Keratinocyte (primary cell): Measurements from ENCODE around the gene OTOF. TPM values are rescaled to one million over a fixed set of nuclear protein-coding genes. Genes with fewer than 3 reads are reported as not detected.

Experiments used
- DNase-seq: peaks from one replicate; pipeline ENCODE4 v3.0.0-alpha.2; 2011; ENCODE audit warnings: low read depth, missing footprints, low spot score
- FAIRE-seq: peaks from 2 replicates; lab custom pipeline; 2011; peaks lifted over from hg19 to GRCh38; lab: Jason Lieb, UNC
- H2AFZ ChIP-seq: 2 replicates; pipeline ENCODE4 v1.6.0; 2012; ENCODE audit warnings: low read length, control low read depth, inconsistent platforms; ENCODE audit not compliant: control insufficient read depth
- H3K27ac ChIP-seq: 2 replicates; pipeline ENCODE4 v1.5.1; 2011; ENCODE audit warnings: low read length; ENCODE audit not compliant: control insufficient read depth, insufficient read depth
- H3K27me3 ChIP-seq: 3 replicates; pipeline ENCODE4 v1.6.0; 2011; ENCODE audit warnings: low read length; ENCODE audit not compliant: control insufficient read depth, insufficient read depth; ENCODE audit errors: extremely low read depth
- H3K36me3 ChIP-seq, 2 experiments: 2 replicates in 1 of 2; 3 replicates in 1 of 2; pipeline ENCODE4 v1.5.1; 2011; ENCODE audit warnings: low read length in 2 of 2, mild to moderate bottlenecking in 1 of 2; ENCODE audit not compliant: control insufficient read depth in 2 of 2, insufficient read depth in 2 of 2; ENCODE audit errors: extremely low read depth in 1 of 2
- H3K4me1 ChIP-seq: 3 replicates; pipeline ENCODE4 v1.5.1; 2011; ENCODE audit warnings: low read length; ENCODE audit not compliant: control insufficient read depth, insufficient read depth; ENCODE audit errors: extremely low read depth
- H3K4me2 ChIP-seq: 3 replicates; pipeline ENCODE4 v1.6.0; 2011; ENCODE audit warnings: low read depth, low read length; ENCODE audit not compliant: control insufficient read depth, insufficient read depth; ENCODE audit errors: extremely low read depth
- H3K4me3 ChIP-seq, 3 experiments: fragments of 200-600 bp in 1 of 3; sonication (generic) in 1 of 3; 2 replicates in 2 of 3; 3 replicates in 1 of 3; pipeline ENCODE4 v1.5.1; 2011 to 2016; ENCODE audit warnings: low read length in 3 of 3, mild to moderate bottlenecking in 3 of 3, control low read depth in 2 of 3, inconsistent platforms in 1 of 3, low read depth in 1 of 3, mixed read lengths in 1 of 3, mixed run types in 1 of 3, moderate library complexity in 1 of 3; ENCODE audit not compliant: control insufficient read depth in 2 of 3, insufficient read depth in 2 of 3; ENCODE audit errors: extremely low read depth in 1 of 3
- H3K79me2 ChIP-seq: 2 replicates; pipeline ENCODE4 v1.6.0; 2012; ENCODE audit warnings: low read length; ENCODE audit not compliant: control insufficient read depth, insufficient read depth
- H3K9ac ChIP-seq: 3 replicates; pipeline ENCODE4 v1.6.0; 2011; ENCODE audit warnings: low read length; ENCODE audit not compliant: control insufficient read depth, insufficient read depth; ENCODE audit errors: extremely low read depth
- H3K9me1 ChIP-seq: 3 replicates; pipeline ENCODE4 v1.6.0; 2011; ENCODE audit warnings: low read length; ENCODE audit not compliant: control insufficient read depth, insufficient read depth; ENCODE audit errors: extremely low read depth
- H3K9me3 ChIP-seq: 2 replicates; pipeline ENCODE4 v1.5.1; 2012; ENCODE audit warnings: low read depth, low read length; ENCODE audit not compliant: control insufficient read depth
- H4K20me1 ChIP-seq: 3 replicates; pipeline ENCODE4 v1.6.0; 2011; ENCODE audit warnings: low read length; ENCODE audit not compliant: control insufficient read depth, insufficient read depth; ENCODE audit errors: extremely low read depth
- EZH2 ChIP-seq: IDR thresholded peaks from one replicate; pipeline ENCODE4 v1.6.1; 2012; ENCODE audit warnings: inconsistent platforms, mild to moderate bottlenecking, low read length, moderate library complexity
- dilution Hi-C: fragments of 300-500 bp; cut with MboI; formaldehyde crosslinking; loops from one replicate; pipeline ENCODE4 v1.7.0; 2020; ENCODE audit warnings: low sequenced_read_pairs; ENCODE audit not compliant: extremely low pct_ligation_motif_present
- polyA plus RNA-seq, 5 experiments: library from polyadenylated mRNA; depleted of rRNA in 3 of 5; stranded (reverse) in 3 of 5; stranded (forward) in 1 of 5; unstranded in 1 of 5; fragments of >200 nt; gene quantifications; 1 replicate in 1 of 5; 2 replicates in 3 of 5; 3 replicates in 1 of 5; pipeline versions ENCODE4 v1.2.1 to v1.2.3, GENCODE V29; 2011 to 2012; ENCODE audit warnings: missing spikeins in 2 of 5, low read depth in 1 of 5, low replicate concordance in 1 of 5
- TF ChIP-seq, protein P1 (sequence below), 3 experiments: IDR thresholded peaks in 1 of 3; conservative IDR thresholded peaks in 1 of 3; optimal IDR thresholded peaks in 1 of 3; 2 replicates in 2 of 3; 3 replicates in 1 of 3; pipeline versions ENCODE3 to v1.5.1; 2011; ENCODE audit warnings: low read length in 3 of 3, mild to moderate bottlenecking in 3 of 3, moderate library complexity in 2 of 3, control low read depth in 1 of 3, inconsistent platforms in 1 of 3; ENCODE audit not compliant: insufficient read depth in 2 of 3; ENCODE audit errors: extremely low read depth in 1 of 3

The OTOF gene
- polyA plus RNA-seq, 1 donor (not counting 4 experiments of a cell fraction or from before 2014, with no cell fraction given): not detected

DNA sequence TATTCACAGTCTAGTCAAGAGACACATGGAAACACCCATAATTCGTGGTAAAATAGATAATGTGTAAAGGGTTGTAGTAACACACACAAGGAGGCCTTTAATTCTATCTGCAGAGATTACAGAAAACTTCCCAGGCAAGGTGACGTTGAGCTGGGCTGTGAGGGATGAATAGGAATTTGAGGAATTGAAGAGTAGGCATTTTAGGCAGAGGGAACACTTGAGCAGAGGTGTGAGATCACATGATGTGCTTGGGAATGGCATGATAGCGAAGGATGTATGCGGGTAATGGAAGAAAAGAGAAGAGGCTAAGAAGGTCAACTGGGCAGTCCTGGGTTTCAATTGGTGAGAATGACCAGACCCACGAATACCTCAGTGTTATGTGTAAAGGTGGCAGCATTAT, 56.0 kb downstream of the OTOF start:
- Histone ChIP-seq H3K9ac (no peak overlapping the region), H3K36me3 (no peaks in the 10 kb centered on the region), H3K27ac (no peak overlapping the region), H3K27me3 (no peaks in the 10 kb centered on the region), H4K20me1 (no peaks in the 10 kb centered on the region), H2AFZ (no peak overlapping the region), H3K9me1 (no peaks in the 10 kb centered on the region), H3K4me3 (no peak overlapping the region), H3K79me2 (no peaks in the 10 kb centered on the region), H3K9me3 (no peaks in the 10 kb centered on the region), H3K4me2 (no peak overlapping the region), H3K4me1 (no peaks in the 10 kb centered on the region)
- no peak for DNase-seq
- dilution Hi-C loops: no loop called here
- TF ChIP-seq EZH2: no peak
- TF ChIP-seq, protein P1, sequence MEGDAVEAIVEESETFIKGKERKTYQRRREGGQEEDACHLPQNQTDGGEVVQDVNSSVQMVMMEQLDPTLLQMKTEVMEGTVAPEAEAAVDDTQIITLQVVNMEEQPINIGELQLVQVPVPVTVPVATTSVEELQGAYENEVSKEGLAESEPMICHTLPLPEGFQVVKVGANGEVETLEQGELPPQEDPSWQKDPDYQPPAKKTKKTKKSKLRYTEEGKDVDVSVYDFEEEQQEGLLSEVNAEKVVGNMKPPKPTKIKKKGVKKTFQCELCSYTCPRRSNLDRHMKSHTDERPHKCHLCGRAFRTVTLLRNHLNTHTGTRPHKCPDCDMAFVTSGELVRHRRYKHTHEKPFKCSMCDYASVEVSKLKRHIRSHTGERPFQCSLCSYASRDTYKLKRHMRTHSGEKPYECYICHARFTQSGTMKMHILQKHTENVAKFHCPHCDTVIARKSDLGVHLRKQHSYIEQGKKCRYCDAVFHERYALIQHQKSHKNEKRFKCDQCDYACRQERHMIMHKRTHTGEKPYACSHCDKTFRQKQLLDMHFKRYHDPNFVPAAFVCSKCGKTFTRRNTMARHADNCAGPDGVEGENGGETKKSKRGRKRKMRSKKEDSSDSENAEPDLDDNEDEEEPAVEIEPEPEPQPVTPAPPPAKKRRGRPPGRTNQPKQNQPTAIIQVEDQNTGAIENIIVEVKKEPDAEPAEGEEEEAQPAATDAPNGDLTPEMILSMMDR (optimal IDR thresholded peaks at IDR 0.05 in 1 of 3, IDR thresholded peaks at IDR 0.05 in 1 of 3, conservative IDR thresholded peaks at IDR 0.05 in 1 of 3; ENCODE audit: extremely low read depth in 1 of 3, insufficient read depth in 2 of 3, low read length in 3 of 3): no peak
- FAIRE-seq: no peak

DNA sequence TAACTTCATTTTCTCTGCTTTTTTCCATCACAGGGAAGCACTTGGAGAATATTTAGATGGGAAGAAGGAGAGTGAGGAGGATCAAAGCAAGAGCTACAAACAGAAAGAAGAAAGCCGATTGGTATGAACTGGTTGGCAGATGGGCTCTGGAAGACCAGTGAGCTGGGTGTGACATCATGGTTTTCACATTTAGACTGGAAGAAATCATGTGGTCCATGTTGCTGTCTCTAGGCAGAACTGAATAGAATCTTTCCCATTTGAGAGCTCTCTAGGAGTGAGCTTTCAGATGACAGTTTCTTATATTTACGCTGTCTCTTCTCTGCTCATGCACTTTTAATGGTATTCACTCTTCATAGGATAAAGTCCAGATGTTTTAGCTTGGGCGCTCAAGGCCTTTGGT, 63.6 kb downstream of the OTOF start:
- no peak overlapping the region for H3K4me3 ChIP-seq
- no peaks in the 10 kb centered on the region for H3K9me3 ChIP-seq
- H4K20me1 ChIP-seq: no peaks in the 10 kb centered on the region
- no peaks in the 10 kb centered on the region for H3K79me2 ChIP-seq
- DNase-seq (no peak), FAIRE-seq (no peak)
- no peak overlapping the region for H3K9ac ChIP-seq
- H3K27ac ChIP-seq: no peak overlapping the region
- no peaks in the 10 kb centered on the region for H3K27me3 ChIP-seq
- H3K4me2 ChIP-seq: no peak overlapping the region
- no peak overlapping the region for H2AFZ ChIP-seq
- no peaks in the 10 kb centered on the region for H3K9me1 ChIP-seq
- TF ChIP-seq, protein P1 (optimal IDR thresholded peaks at IDR 0.05 in 1 of 3, IDR thresholded peaks at IDR 0.05 in 1 of 3, conservative IDR thresholded peaks at IDR 0.05 in 1 of 3; ENCODE audit: extremely low read depth in 1 of 3, insufficient read depth in 2 of 3, low read length in 3 of 3): no peak
- no peak for TF ChIP-seq EZH2
- H3K36me3 ChIP-seq: no peaks in the 10 kb centered on the region
- H3K4me1 ChIP-seq: no peaks in the 10 kb centered on the region
- dilution Hi-C loops: no loop called here
